Measurements from ENCODE around the gene WDFY2. TPM values are rescaled to one million over a fixed set of nuclear protein-coding genes. Genes with fewer than 3 reads are reported as not detected.

Gene WDFY2
- total and polyA plus RNA-seq, 2 of the 8 experiments (the other 6 are each of a cell fraction or from before 2014, with no cell fraction given) = 13.9 to 29.0 TPM

DNA sequence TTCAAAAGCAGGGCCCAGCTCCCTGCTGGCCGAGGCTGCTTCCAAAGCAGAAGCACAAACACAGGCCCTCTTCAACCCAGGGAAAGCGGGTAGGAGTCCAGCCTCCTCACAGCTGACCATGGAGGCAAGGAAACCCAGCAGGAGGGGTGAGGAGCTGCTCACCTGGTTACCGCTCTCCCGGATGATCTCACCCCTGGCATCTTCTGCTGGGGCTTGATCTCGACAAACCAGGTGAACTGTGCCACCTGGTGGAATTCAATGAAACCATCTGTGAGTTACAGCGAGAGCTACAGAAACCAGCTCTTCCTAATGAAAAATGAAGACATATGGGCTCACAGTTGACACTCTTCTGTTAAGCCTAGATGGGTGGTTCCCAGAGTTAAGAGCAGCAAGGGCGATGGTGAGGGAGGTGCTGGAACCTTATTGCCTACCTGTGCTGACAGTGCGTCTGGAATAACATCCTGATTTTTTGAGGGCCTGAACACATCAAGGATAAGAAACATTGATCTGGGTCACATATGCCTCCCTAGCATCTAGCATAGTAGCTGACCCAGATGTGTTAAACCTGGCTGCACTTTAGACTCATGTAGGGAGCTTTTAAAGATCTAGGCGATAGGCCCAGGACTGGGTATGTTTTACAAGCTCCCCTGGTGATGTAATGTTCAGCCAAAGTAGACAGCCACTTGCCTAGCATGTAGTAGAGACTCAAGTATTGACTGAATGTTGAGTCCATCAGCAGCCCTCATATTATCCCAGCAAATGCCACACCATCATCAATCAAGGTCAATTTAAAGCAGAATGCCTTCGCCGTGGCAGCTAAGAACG is 213.6 kb downstream of the WDFY2 start:
- no peaks in the 10 kb centered on the region for H3K79me2 ChIP-seq (ENCODE audit: control insufficient read depth in 1 of 2, insufficient read depth in 2 of 2, low read length in 2 of 2)
- no peaks in the 10 kb centered on the region for H3K23me2 ChIP-seq (ENCODE audit: low read depth, low read length)
- no peak overlapping the region for H3K14ac ChIP-seq (ENCODE audit: insufficient read length)
- ChIA-PET POLR2A (ENCODE audit: partially characterized antibody) (interaction anchor here (0.5 to 3.1 kb wide), 9 partner anchors 12 to 365 kb away, joined by 3 to 23 read pairs (median 3); partner anchors contain the start of gene INTS6), CTCF (ENCODE audit: partially characterized antibody) (interaction anchor here (0.6 to 9.1 kb wide), 45 partner anchors 10 to 673 kb away, joined by 3 to 123 read pairs (median 4); partner anchors contain the start of gene TMEM272)
- H3K4ac ChIP-seq (replicated peaks; ENCODE audit: insufficient read length, low read depth, low read length) = no peak overlapping the region
- H3K36me3 ChIP-seq (ENCODE audit: control insufficient read depth in 2 of 4, insufficient read depth in 4 of 4, low read length in 3 of 4) = no peaks in the 10 kb centered on the region
- H3K18ac ChIP-seq (ENCODE audit: extremely low read depth, low read length) = no peak overlapping the region
- no peak overlapping the region for H3K23ac ChIP-seq (ENCODE audit: insufficient read length)
- no peaks in the 10 kb centered on the region for H3K79me1 ChIP-seq (ENCODE audit: low read depth, low read length)
- H2AFZ ChIP-seq (ENCODE audit: low read length) = no peak overlapping the region
- peaks cover 4 to 18% (median 6%) of the 10 kb centered on the region in 4 experiments for H3K4me1 ChIP-seq (replicated peaks in 1 of 4; ENCODE audit: control insufficient read depth in 3 of 4, insufficient read depth in 4 of 4, low read length in 3 of 4)
- no peak overlapping the region for H2AK5ac ChIP-seq (ENCODE audit: low read depth, low read length)
- H2BK15ac ChIP-seq (ENCODE audit: low read length) = no peak overlapping the region
- H3K27ac ChIP-seq (ENCODE audit: low read depth, low read length) = no peak overlapping the region
- WGBS, 2 experiments (ENCODE audit: extremely low coverage in 1 of 2, insufficient coverage in 1 of 2, insufficient read length in 1 of 2, insufficient replicate concordance in 2 of 2, low coverage in 1 of 2, low lambda C conversion rate in 2 of 2, missing lambda C conversion rate in 1 of 2) = 63% methylated on average over 12 of the region's 12 CpGs; no CpG with 5 or more reads in 1 of the 2 experiments
- H2BK12ac ChIP-seq (ENCODE audit: low read depth, low read length) = no peak overlapping the region
- no peak overlapping the region; a peak in 1 of 4 replicates for H3K4me2 ChIP-seq (ENCODE audit: insufficient read depth in 1 of 2, low read depth in 2 of 2, low read length in 2 of 2)
- H4K8ac ChIP-seq (ENCODE audit: extremely low read depth, insufficient read depth, low read length) = peak overlapping the region; percentile 66
- H2BK5ac ChIP-seq (ENCODE audit: low read depth, low read length) = no peak overlapping the region; the same call in 1 of the 2 replicates
- FAIRE-seq = peak; percentile 94
- H3K9me3 ChIP-seq (ENCODE audit: insufficient read depth in 2 of 2, low read depth in 1 of 2, low read length in 1 of 2) = no peaks in the 10 kb centered on the region
- H2BK20ac ChIP-seq (ENCODE audit: low read length) = no peak overlapping the region
- H4K5ac ChIP-seq (ENCODE audit: insufficient read length, low read depth, low read length) = no peak overlapping the region
- peak in 1 of 2 experiments; percentile 55 for DNase-seq (ENCODE audit: low read depth in 1 of 2, low spot score in 2 of 2)
- no peak overlapping the region for H3K9ac ChIP-seq (replicated peaks in 1 of 4; ENCODE audit: extremely low read depth in 1 of 4, low read depth in 3 of 4, low read length in 3 of 4)
- no peaks in the 10 kb centered on the region for H3K27me3 ChIP-seq (replicated peaks in 1 of 4; ENCODE audit: control insufficient read depth in 3 of 4, extremely low read depth in 1 of 4, insufficient read depth in 3 of 4, low read length in 3 of 4)
- no peak overlapping the region for H2BK120ac ChIP-seq (replicated peaks; ENCODE audit: low read depth, low read length)
- no peaks in the 10 kb centered on the region for H4K20me1 ChIP-seq (replicated peaks in 1 of 2; ENCODE audit: control insufficient read depth in 1 of 2, insufficient read depth in 2 of 2, low read length in 2 of 2)
- H3K56ac ChIP-seq (replicated peaks; ENCODE audit: insufficient read length, low read depth, low read length) = no peak overlapping the region
- H3K4me3 ChIP-seq (ENCODE audit: extremely low read depth in 1 of 4, insufficient read depth in 2 of 4, low read depth in 3 of 4, low read length in 4 of 4) = no peak overlapping the region
- no peak overlapping the region for H4K91ac ChIP-seq (replicated peaks; ENCODE audit: insufficient read length, low read length)
- TF ChIP-seq SIN3A (conservative IDR thresholded peaks at IDR 0.05 in 1 of 2, IDR thresholded peaks at IDR 0.05 in 1 of 2; ENCODE audit: low read depth in 1 of 2, low read length in 2 of 2) = 0 out of 4 replicates have a peak, but pooled peaks of 1 of the 2 experiments have one; percentile 49
- no peak for TF ChIP-seq SUZ12 (IDR thresholded peaks at IDR 0.05; ENCODE audit: low read length)
- no peak for TF ChIP-seq CHD2 (IDR thresholded peaks at IDR 0.05; ENCODE audit: low read length)
- TF ChIP-seq CTBP2 (IDR thresholded peaks at IDR 0.05; ENCODE audit: borderline replicate concordance, insufficient read depth, insufficient read length, low read length) = no peak
- no peak for TF ChIP-seq NANOG (IDR thresholded peaks at IDR 0.05; ENCODE audit: insufficient read depth, low read depth, low read length, poor library complexity, severe bottlenecking)
- 0 out of 2 replicates have a peak, but pooled peaks have one; percentile 13 for TF ChIP-seq CREB1 (IDR thresholded peaks at IDR 0.05)
- no peak for TF ChIP-seq SIX5 (IDR thresholded peaks at IDR 0.05; ENCODE audit: low read depth, low read length)
- no peak for TF ChIP-seq SAP30 (IDR thresholded peaks at IDR 0.05; ENCODE audit: insufficient read depth, insufficient replicate concordance, low read length)
- no peak for TF ChIP-seq EGR1 (IDR thresholded peaks at IDR 0.05; ENCODE audit: borderline replicate concordance, low read depth, low read length)
- TF ChIP-seq POLR2A (IDR thresholded peaks at IDR 0.05; ENCODE audit: control extremely low read depth in 1 of 2, low read depth in 2 of 2, low read length in 2 of 2) = no peak
- TF ChIP-seq HDAC6 (IDR thresholded peaks at IDR 0.05; ENCODE audit: low read depth, low read length) = no peak
- no peak for TF ChIP-seq RXRA (IDR thresholded peaks at IDR 0.05; ENCODE audit: insufficient read depth, low read depth, low read length)

Data from H1 (cell line).